NOMO-1 treated with dmso at 0.1 percent for 144 hours (cell line): ENCODE results near the gene HAAO.
"Not testable (repeated sequence)": the region's sequence is repeated elsewhere in the genome, so short reads cannot be mapped to it uniquely, and the experiment has no call there.

Experiments
- DNase-seq: peaks from one replicate; lab custom pipeline; 2025; ENCODE audit not compliant: unreplicated experiment; lab: John Stamatoyannopoulos, UW

Gene HAAO

DNA sequence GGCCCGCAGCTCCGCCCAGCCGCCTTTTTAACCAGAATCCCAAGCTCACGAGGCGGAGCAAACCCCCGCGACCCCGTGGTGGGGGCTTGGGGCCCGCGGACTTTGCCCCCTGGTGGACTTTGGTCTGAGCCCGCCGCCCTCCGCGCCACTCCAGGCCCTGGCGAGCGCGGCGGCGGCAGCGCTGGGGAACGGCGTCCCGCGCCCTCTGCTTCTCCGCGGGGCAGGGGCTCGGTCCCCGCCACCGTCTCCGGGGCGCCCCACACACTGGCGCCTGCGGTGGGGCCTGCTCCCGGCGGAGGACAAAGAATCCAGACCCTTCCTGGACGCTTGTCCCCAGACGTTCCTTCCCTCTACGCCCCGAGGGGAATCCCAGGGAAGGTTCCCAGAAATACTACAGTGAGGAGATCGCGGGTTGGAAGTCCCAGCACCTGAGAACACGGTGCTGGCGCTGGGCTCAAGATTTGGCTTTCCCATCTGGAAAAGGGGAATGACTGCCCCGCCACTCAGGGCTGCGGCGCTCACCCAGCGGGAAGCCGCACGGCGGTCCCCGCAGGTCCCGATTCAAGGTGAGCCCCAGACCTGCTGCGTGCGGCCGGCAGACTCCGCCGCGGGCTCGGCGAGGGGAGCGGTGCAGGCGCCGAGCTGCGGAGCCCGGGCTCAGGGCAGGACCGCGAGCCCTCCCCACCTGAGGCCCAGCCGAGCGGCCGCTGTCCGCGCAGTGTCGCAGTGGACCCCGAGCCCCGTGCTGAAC is at the start of gene HAAO:
Gene HAAO, minus strand, starts transcription at position 1 of the 751 bp plus-strand sequence. CDS start 47 bp downstream, outside the sequence.
- peak; percentile 50 for DNase-seq

DNA sequence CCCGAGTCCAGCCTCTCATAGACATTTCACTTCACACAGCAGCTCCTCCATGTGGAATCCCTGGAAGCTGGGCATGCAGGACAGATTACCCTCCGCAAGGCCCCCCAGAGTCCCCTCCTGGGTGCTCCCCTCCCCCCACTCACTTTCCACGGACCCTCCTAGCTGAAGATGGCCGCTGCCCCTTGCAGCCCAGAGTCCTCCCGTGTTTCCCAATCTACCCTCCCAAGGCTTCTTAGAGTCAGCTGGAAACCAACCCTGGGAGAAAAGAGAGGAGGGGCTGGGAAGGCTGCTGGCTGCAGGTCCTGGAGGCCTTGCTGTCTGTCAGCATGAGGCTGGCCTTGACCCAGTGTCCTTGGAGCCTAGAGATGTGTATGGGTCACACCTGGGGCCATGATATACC is 49.0 kb upstream of the HAAO start:
- no peak for DNase-seq

- DNase-seq: no peak
These were observed 48.4 kb upstream of the HAAO start for GRCh38 chr2:42840760-42841159.

DNA sequence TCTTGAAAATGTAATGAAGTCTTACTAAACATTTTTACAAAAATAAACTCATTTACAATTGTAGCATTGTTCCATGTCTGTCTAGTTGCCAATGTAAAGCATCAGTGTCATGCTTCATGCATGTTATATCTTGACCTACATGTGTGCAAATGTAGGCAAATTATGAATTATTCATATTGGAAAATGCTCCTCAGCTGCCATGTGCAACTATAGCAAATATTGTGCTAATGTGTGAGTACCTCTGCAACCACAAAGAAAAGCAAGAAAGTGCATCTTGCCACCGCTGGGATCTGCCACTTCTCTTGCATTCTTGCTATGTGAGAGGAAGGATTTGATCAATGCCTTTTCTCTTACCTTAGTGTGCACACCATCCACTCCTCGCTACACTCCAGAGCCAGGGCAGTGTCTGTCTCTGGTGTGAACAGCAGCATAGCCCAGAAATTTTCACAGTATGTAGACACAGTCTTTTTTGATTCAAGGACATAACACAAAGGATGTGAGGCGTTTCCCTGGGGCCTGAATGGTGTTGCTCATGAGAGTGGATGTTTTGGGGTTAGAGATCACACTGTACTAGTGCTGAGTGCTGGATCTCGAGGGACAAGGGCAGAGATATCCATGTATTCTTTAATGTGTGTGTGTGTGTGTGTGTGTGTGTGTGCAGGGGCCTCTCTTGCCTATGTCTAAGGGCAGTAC is 47.6 kb upstream of the HAAO start:
- no peak for DNase-seq

DNA sequence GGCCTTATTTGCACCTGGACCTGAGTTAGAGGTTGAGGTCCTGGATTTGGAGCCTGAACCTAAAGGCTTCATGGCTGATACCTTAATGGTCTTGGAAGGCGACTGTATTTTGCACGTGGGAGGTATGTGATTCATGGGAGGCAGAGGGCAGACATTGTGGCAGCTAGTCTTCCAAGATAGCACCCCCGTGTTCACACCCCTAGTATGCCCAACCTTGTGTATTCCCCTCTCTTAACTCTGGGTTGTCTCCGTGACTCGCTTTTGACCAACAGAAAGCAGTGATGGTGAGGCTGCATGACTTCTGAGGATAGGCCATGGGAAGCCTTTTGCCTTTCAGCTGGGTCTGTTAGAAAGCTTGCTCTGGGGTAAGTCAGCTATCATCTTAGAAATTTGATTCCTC is 45.8 kb upstream of the HAAO start:
- DNase-seq: no peak

- peak; percentile 69 for DNase-seq
These were observed 43.4 kb upstream of the HAAO start for GRCh38 chr2:42835577-42836371.

- no peak for DNase-seq
These were observed 41.8 kb upstream of the HAAO start for GRCh38 chr2:42834161-42834560.

DNA sequence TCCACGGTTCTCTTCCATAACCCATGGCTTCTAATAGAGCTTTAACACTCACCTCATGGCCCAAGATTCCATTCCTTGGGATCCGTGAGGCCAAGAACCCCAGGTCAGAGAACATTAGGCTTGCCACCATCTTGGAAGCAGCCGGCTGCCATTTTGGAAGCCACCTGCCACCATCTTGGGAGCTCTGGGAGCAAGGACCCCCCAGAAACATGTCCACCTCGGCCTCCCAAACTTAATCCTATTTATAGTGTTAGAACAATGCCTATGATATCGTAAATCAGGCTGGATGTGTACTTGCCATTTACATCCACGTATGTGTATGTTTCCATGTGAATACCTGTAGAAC is 39.9 kb upstream of the HAAO start:
- DNase-seq: no peak

DNA sequence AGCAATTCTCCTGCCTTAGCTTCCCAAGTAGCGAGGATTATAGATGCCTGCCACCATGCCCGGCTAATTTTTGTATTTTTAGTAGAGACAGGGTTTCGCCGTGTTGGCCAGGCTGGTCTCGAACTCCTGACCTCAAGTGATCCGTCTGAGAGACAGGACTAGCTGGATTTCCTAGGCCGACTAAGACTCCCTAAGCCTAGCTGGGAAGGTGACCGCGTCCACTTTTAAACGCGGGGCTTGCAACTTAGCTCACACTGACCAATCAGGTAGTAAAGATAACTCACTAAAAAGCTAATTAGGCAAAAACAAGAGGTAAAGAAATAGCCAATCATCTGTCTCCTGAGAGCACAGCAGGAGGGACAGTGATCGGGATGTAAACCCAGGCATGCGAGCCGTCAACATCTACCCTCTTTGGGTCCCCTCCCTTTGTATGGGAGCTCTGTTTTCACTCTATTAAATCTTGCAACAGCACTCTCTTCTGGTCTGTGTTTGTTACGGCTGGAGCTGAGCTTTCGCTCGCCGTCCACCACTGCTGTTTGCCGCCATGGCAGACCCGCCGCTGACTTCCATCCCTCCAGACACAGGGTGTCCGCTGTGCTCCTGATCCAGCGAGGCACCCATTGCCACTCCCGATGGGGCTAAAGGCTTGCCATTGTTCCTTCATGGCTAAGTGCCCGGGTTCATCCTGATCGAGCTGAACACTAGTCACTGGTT is 39.3 kb upstream of the HAAO start:
- DNase-seq: not testable (repeated sequence)

DNA sequence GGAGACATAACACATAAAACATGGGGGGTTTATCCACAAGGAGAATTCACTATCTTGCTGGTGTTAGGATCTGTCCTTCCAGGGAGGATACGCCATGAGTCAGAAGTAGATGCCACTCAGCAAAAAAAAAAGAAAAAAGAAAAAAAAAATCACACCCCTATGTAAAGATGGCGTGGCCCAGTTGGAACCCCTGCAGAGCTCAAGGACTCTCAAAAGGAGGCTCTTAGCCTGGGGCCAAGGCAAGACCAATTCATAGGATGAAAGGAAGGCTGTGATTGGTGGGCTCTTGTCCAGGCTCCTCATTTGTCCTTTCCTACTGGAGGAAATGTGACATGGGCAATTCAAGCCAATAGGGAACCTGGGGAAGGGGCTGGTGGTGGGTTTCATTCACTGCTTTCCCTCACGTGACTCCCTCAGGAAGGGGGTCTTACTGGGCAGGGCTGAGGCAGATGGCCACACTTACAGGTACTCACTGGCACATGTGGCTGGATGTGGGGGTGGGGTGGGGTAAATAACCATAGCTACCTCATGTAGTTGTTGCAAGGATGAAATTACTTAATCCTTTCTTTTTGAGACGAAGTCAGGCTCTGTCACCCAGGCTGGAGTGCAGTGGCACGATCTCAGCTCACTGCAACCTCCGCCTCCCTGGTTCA is 38.7 kb upstream of the HAAO start:
- DNase-seq: no peak

DNA sequence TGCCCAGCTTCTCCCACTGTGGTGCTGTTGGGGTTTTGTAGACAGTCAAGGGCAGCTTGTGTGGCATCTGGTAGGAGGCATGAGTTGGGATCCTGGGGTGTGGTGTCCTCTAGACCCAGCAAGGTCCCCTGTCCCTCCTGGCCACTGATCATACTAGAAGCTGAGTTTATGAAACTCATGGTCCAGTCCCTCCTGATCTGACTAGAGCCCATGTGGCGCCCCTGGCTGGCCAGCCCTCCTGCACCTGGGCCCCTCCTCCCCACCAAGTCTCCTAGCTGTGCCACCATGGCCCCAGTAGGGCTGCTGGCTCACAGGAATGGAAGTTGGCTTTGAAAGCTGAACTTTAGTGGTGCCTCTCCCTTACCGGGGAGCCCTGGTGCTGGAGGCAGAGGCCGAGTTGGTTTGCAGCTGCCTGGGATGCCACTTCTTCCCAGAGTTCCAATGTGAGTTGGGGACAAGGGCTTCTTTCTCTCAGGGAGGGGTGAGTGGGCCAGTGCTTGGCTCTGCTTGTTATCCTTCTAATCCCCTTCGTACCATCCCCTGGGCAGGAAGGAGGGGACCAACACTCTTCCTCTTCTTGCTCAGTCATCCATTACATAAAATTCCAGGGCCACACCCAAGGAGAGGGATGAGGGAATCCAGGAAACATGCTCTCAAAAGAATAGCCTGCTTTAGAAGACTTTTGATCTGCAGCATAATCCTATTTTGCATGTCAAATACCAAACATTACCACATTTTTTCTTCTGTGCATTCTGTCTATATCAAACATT is 37.5 kb upstream of the HAAO start:
- DNase-seq: no peak

GRCh38 chr2:42828487-42829425 is 36.4 kb upstream of the HAAO start:
- DNase-seq: peak; percentile 41

- peak; percentile 61 for DNase-seq
These were observed 35.5 kb upstream of the HAAO start for GRCh38 chr2:42827647-42828486.

DNA sequence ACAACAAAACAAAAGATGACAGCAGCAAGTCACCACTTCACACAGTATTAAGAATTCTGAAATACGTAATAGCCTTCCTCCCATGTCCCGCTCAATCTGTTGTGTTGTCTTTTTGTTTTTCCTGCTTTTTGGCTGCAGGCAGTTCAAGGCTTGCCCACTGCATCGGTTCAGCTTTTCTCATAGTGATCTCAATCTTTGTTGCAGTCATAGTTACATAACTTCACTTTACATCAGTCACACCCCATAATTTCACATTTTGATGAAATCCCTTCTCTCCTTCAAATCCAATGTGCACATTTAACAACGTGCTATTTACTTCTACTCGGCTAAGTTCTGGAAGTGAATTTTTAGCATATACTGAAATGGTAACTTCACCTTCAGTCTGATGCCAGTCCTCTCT is 33.8 kb upstream of the HAAO start:
- DNase-seq: no peak

DNA sequence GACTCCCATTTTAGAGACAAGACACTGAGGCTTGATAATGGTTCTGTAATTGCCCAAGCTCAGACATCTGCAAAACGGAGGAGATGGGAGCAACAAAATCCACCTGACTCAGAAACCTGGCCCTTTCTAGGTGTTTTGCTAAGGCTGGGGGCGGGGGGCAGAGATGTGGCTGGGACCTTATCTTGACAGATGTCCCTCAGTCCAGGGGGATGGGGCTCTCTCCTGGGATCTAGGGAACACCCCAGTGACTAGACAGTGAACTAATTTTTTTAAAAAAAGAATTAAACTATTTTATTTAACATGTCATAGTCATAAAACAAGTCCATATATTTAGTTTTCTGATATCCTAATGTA is 32.0 kb upstream of the HAAO start:
- DNase-seq: no peak

DNA sequence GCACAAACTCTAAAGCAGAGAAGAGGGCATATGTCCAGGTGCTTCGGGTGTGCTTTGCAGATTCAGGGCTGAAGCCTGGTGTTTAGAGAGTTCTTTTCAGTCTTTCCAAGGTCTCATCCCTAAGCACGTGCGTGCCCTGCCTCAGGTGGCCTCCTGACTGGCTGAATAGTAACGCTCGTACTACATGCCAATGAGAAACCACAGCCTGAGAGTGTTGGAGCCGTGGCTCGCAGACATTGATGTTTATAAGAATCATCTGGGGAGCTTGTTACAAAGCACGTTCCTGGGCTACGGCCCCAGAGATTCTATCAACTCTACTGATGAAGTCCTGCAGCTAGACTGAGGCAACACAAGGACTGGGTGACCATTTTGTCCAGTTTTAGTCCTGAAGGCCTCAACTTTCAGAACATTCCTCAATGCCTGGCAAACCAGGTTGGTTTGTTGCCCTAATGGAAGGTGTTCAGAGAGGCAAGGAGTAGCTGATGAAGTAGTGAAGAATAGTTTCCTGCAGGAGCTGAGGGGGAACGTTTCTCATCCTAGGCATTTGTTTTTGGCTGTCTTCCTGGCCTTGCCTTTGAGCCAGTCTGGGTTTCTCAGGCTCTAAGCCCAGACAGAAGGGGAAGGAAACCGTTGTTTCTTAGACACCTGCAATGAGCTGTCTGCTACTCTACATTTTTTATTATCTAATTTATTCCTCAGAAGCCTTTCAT is 31.5 kb upstream of the HAAO start:
- DNase-seq: no peak

GRCh38 chr2:42819160-42819559 is 26.8 kb upstream of the HAAO start:
- peak; percentile 71 for DNase-seq

DNA sequence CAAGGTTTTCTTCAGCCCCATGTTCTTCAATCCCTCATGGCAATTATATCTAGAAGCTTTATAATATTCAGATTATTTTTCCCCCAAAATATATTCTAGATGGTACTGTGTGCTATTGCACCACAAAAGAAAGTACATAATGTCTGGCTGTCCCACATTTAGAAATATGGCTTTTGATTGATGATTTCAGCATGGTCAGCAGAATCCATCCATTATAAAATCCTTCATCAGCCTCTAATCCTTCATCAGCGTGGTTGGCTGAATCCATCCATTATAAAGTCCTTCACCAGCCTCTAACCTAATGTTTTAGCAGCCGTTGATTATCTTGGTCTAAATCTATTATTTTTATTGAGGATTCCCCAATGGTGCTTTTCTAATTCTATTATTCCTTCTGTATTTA is 23.3 kb upstream of the HAAO start:
- DNase-seq: no peak
